Central memory CD8-positive, alpha-beta T cell (primary cell): ENCODE data around the gene LIPC.

ENCODE experiments used
- ATAC-seq: fragments of 150-1000 bp; cut with Tn5 transposase; replicated peaks from 2 replicates; pipeline ENCODE4 v1.10.0; 2022; ENCODE audit warnings: mild to moderate bottlenecking, moderate FRiP score, moderate number of reproducible peaks; ENCODE audit not compliant: poor library complexity, severe bottlenecking; ENCODE audit errors: extremely low read depth
- DNase-seq, 2 donors: peaks; one replicate each; pipeline ENCODE4 v3.0.0; 2021; ENCODE audit warnings: low spot score in 2 of 2
- H3K27ac Mint-ChIP-seq: one replicate; pipeline ENCODE4 v1.8.0; 2022; ENCODE audit warnings: low read depth, mild to moderate bottlenecking, moderate library complexity, mixed read lengths
- H3K27me3 Mint-ChIP-seq: one replicate; pipeline ENCODE4 v1.8.0; 2022; ENCODE audit warnings: mixed read lengths
- H3K36me3 Mint-ChIP-seq: one replicate; pipeline ENCODE4 v1.8.0; 2022; ENCODE audit warnings: mild to moderate bottlenecking, moderate library complexity, mixed read lengths; ENCODE audit not compliant: insufficient read depth
- H3K4me1 Mint-ChIP-seq: one replicate; pipeline ENCODE4 v1.8.0; 2022; ENCODE audit warnings: mixed read lengths
- H3K4me3 Mint-ChIP-seq: one replicate; pipeline ENCODE4 v1.8.0; 2022; ENCODE audit warnings: mild to moderate bottlenecking, moderate library complexity, mixed read lengths
- H3K9me3 Mint-ChIP-seq: one replicate; pipeline ENCODE4 v1.8.0; 2022; ENCODE audit warnings: mixed read lengths

The LIPC gene

GRCh38 chr15:58476525-58477162, 44.9 kb downstream of the LIPC start:
- DNase-seq (no peak), ATAC-seq (no peak)
- H3K27me3 Mint-ChIP-seq = no peaks in the 10 kb centered on the region
- peaks cover 4% of the 10 kb centered on the region for H3K36me3 Mint-ChIP-seq
- no peak overlapping the region for H3K4me3 Mint-ChIP-seq
- H3K27ac Mint-ChIP-seq = peak overlapping the region; percentile 83
- peaks cover 61% of the 10 kb centered on the region for H3K4me1 Mint-ChIP-seq
- no peaks in the 10 kb centered on the region for H3K9me3 Mint-ChIP-seq

- H3K27ac Mint-ChIP-seq = peak overlapping the region; percentile 83
- no peak overlapping the region for H3K4me3 Mint-ChIP-seq
Measured at GRCh38 chr15:58477170-58477569, 45.4 kb downstream of the LIPC start.

GRCh38 chr15:58478035-58478434, 46.2 kb downstream of the LIPC start:
- ATAC-seq = no peak
- peaks cover 4% of the 10 kb centered on the region for H3K36me3 Mint-ChIP-seq
- H3K27ac Mint-ChIP-seq = no peak overlapping the region
- no peak for DNase-seq
- H3K9me3 Mint-ChIP-seq = no peaks in the 10 kb centered on the region
- H3K4me1 Mint-ChIP-seq = peaks cover 56% of the 10 kb centered on the region
- H3K27me3 Mint-ChIP-seq = no peaks in the 10 kb centered on the region
- H3K4me3 Mint-ChIP-seq = no peak overlapping the region

More at GRCh38 chr15:58477170-58477569, 45.4 kb downstream of the LIPC start:
- peaks cover 61% of the 10 kb centered on the region for H3K4me1 Mint-ChIP-seq
- peaks cover 4% of the 10 kb centered on the region for H3K36me3 Mint-ChIP-seq
- no peak for ATAC-seq
- H3K9me3 Mint-ChIP-seq = no peaks in the 10 kb centered on the region
- DNase-seq = no peak
- no peaks in the 10 kb centered on the region for H3K27me3 Mint-ChIP-seq

- peaks cover 55% of the 10 kb centered on the region for H3K4me1 Mint-ChIP-seq
- no peak overlapping the region for H3K27ac Mint-ChIP-seq
- ATAC-seq (no peak), DNase-seq (no peak)
- H3K4me3 Mint-ChIP-seq = no peak overlapping the region
- H3K27me3 Mint-ChIP-seq = no peaks in the 10 kb centered on the region
- H3K36me3 Mint-ChIP-seq = peaks cover 1% of the 10 kb centered on the region
- H3K9me3 Mint-ChIP-seq = no peaks in the 10 kb centered on the region
Measured at GRCh38 chr15:58478579-58478978, 46.8 kb downstream of the LIPC start.

GRCh38 chr15:58479941-58480340, 48.1 kb downstream of the LIPC start:
- no peak overlapping the region for H3K4me3 Mint-ChIP-seq
- no peaks in the 10 kb centered on the region for H3K9me3 Mint-ChIP-seq
- H3K27me3 Mint-ChIP-seq = no peaks in the 10 kb centered on the region
- peaks cover 4% of the 10 kb centered on the region for H3K36me3 Mint-ChIP-seq
- no peak for ATAC-seq
- DNase-seq = no peak
- no peak overlapping the region for H3K27ac Mint-ChIP-seq
- peaks cover 55% of the 10 kb centered on the region for H3K4me1 Mint-ChIP-seq

- Mint-ChIP-seq H3K4me1 (peaks cover 40% of the 10 kb centered on the region), H3K9me3 (no peaks in the 10 kb centered on the region), H3K36me3 (peaks cover 3% of the 10 kb centered on the region), H3K4me3 (no peak overlapping the region), H3K27ac (no peak overlapping the region), H3K27me3 (no peaks in the 10 kb centered on the region)
- ATAC-seq (no peak), DNase-seq (no peak)
Measured at GRCh38 chr15:58483376-58483775, 51.6 kb downstream of the LIPC start.

- peak in 1 of 2 donors; percentile 35 for DNase-seq
- H3K27ac Mint-ChIP-seq = peak overlapping the region; percentile 89
Measured at GRCh38 chr15:58484791-58485600, 53.2 kb downstream of the LIPC start.

GRCh38 chr15:58486062-58486461, 54.3 kb downstream of the LIPC start:
- ATAC-seq (no peak), DNase-seq (no peak)
- H3K4me3 Mint-ChIP-seq = no peak overlapping the region
- no peaks in the 10 kb centered on the region for H3K9me3 Mint-ChIP-seq
- H3K36me3 Mint-ChIP-seq = peaks cover 3% of the 10 kb centered on the region
- no peaks in the 10 kb centered on the region for H3K27me3 Mint-ChIP-seq
- peak overlapping the region; percentile 89 for H3K27ac Mint-ChIP-seq
- peaks cover 34% of the 10 kb centered on the region for H3K4me1 Mint-ChIP-seq

More at GRCh38 chr15:58484791-58485600, 53.2 kb downstream of the LIPC start:
- no peaks in the 10 kb centered on the region for H3K27me3 Mint-ChIP-seq
- peak overlapping the region; percentile 59 for H3K4me3 Mint-ChIP-seq
- no peaks in the 10 kb centered on the region for H3K9me3 Mint-ChIP-seq
- peaks cover 3% of the 10 kb centered on the region for H3K36me3 Mint-ChIP-seq
- H3K4me1 Mint-ChIP-seq = peaks cover 34% of the 10 kb centered on the region
- peak; percentile 93 for ATAC-seq

- no peaks in the 10 kb centered on the region for H3K27me3 Mint-ChIP-seq
- H3K9me3 Mint-ChIP-seq = no peaks in the 10 kb centered on the region
- ATAC-seq = no peak
- DNase-seq = no peak
- no peak overlapping the region for H3K4me3 Mint-ChIP-seq
- H3K4me1 Mint-ChIP-seq = peaks cover 34% of the 10 kb centered on the region
- H3K36me3 Mint-ChIP-seq = peaks cover 3% of the 10 kb centered on the region
- H3K27ac Mint-ChIP-seq = peak overlapping the region; percentile 89
Measured at GRCh38 chr15:58486564-58486963, 54.8 kb downstream of the LIPC start.

- Mint-ChIP-seq H3K27me3 (no peaks in the 10 kb centered on the region), H3K4me1 (peaks cover 34% of the 10 kb centered on the region), H3K27ac (no peak overlapping the region), H3K36me3 (peaks cover 3% of the 10 kb centered on the region), H3K9me3 (no peaks in the 10 kb centered on the region), H3K4me3 (no peak overlapping the region)
- DNase-seq = no peak
- no peak for ATAC-seq
Measured at GRCh38 chr15:58487041-58487723, 55.4 kb downstream of the LIPC start.

- no peak for ATAC-seq
- Mint-ChIP-seq H3K27ac (no peak overlapping the region), H3K9me3 (no peaks in the 10 kb centered on the region), H3K4me1 (peaks cover 37% of the 10 kb centered on the region), H3K27me3 (no peaks in the 10 kb centered on the region), H3K36me3 (peaks cover 3% of the 10 kb centered on the region), H3K4me3 (no peak overlapping the region)
- DNase-seq = no peak
Measured at GRCh38 chr15:58487724-58488120, 55.9 kb downstream of the LIPC start.

- Mint-ChIP-seq H3K9me3 (no peaks in the 10 kb centered on the region), H3K27me3 (no peaks in the 10 kb centered on the region), H3K36me3 (no peaks in the 10 kb centered on the region), H3K4me3 (no peak overlapping the region), H3K4me1 (peaks cover 29% of the 10 kb centered on the region), H3K27ac (no peak overlapping the region)
- ATAC-seq (no peak), DNase-seq (no peak)
Measured at GRCh38 chr15:58489289-58490085, 57.7 kb downstream of the LIPC start.
